ENCODE measurements around the gene WSB1. TPM values are rescaled to one million over a fixed set of nuclear protein-coding genes. Genes with fewer than 3 reads are reported as not detected.
"Not testable (repeated sequence)": the region's sequence is repeated elsewhere in the genome, so short reads cannot be mapped to it uniquely, and the experiment has no call there.

WSB1 gene
- total RNA-seq, 1 donor from 2014 or later, result 256 TPM

- no peaks in the 10 kb centered on the region for H3K36me3 ChIP-seq (ENCODE audit: control insufficient read depth, insufficient read depth, low read length)
- no peak for FAIRE-seq
- no peak for DNase-seq (ENCODE audit: low read depth)
- H3K4me3 ChIP-seq (ENCODE audit: low read depth, low read length), result no peak overlapping the region
- no peaks in the 10 kb centered on the region for H3K27me3 ChIP-seq (ENCODE audit: control insufficient read depth, insufficient read depth, low read length)
- TF ChIP-seq CTCF (IDR thresholded peaks at IDR 0.05; ENCODE audit: insufficient read depth, low read length, severe bottlenecking), result no peak
Measured at GRCh38 chr17:27269974-27270373, 23.9 kb upstream of the WSB1 start.

GRCh38 chr17:27276653-27277156 lies 17.2 kb upstream of the WSB1 start:
- no peaks in the 10 kb centered on the region for H3K36me3 ChIP-seq (ENCODE audit: control insufficient read depth, insufficient read depth, low read length)
- no peak overlapping the region for H3K4me3 ChIP-seq (ENCODE audit: low read depth, low read length)
- DNase-seq (ENCODE audit: low read depth), result no peak
- H3K27me3 ChIP-seq (ENCODE audit: control insufficient read depth, insufficient read depth, low read length), result no peaks in the 10 kb centered on the region
- TF ChIP-seq CTCF (IDR thresholded peaks at IDR 0.05; ENCODE audit: insufficient read depth, low read length, severe bottlenecking), result no peak
- FAIRE-seq, result no peak

- not testable (repeated sequence) for H3K4me3 ChIP-seq (ENCODE audit: low read depth, low read length); DNase-seq (ENCODE audit: low read depth); H3K27me3 ChIP-seq (ENCODE audit: control insufficient read depth, insufficient read depth, low read length); H3K36me3 ChIP-seq (ENCODE audit: control insufficient read depth, insufficient read depth, low read length); FAIRE-seq
Measured at GRCh38 chr17:27279132-27279531, 14.8 kb upstream of the WSB1 start.

GRCh38 chr17:27280527-27280926 lies 13.4 kb upstream of the WSB1 start:
- no peak for TF ChIP-seq CTCF (IDR thresholded peaks at IDR 0.05; ENCODE audit: insufficient read depth, low read length, severe bottlenecking)
- no peak for FAIRE-seq
- Histone ChIP-seq H3K36me3 (ENCODE audit: control insufficient read depth, insufficient read depth, low read length) (no peaks in the 10 kb centered on the region), H3K27me3 (ENCODE audit: control insufficient read depth, insufficient read depth, low read length) (no peaks in the 10 kb centered on the region), H3K4me3 (ENCODE audit: low read depth, low read length) (no peak overlapping the region)
- no peak for DNase-seq (ENCODE audit: low read depth)

- Histone ChIP-seq H3K36me3 (ENCODE audit: control insufficient read depth, insufficient read depth, low read length) (no peaks in the 10 kb centered on the region), H3K4me3 (ENCODE audit: low read depth, low read length) (no peak overlapping the region), H3K27me3 (ENCODE audit: control insufficient read depth, insufficient read depth, low read length) (no peaks in the 10 kb centered on the region)
- FAIRE-seq (no peak), DNase-seq (ENCODE audit: low read depth) (no peak)
- no peak for TF ChIP-seq CTCF (IDR thresholded peaks at IDR 0.05; ENCODE audit: insufficient read depth, low read length, severe bottlenecking)
Measured at GRCh38 chr17:27281438-27281837, 12.5 kb upstream of the WSB1 start.

GRCh38 chr17:27282054-27282551 lies 11.8 kb upstream of the WSB1 start:
- no peak for DNase-seq (ENCODE audit: low read depth)
- no peak for TF ChIP-seq CTCF (IDR thresholded peaks at IDR 0.05; ENCODE audit: insufficient read depth, low read length, severe bottlenecking)
- no peaks in the 10 kb centered on the region for H3K27me3 ChIP-seq (ENCODE audit: control insufficient read depth, insufficient read depth, low read length)
- no peak for FAIRE-seq
- no peaks in the 10 kb centered on the region for H3K36me3 ChIP-seq (ENCODE audit: control insufficient read depth, insufficient read depth, low read length)
- no peak overlapping the region for H3K4me3 ChIP-seq (ENCODE audit: low read depth, low read length)

Measured in bronchial epithelial cell (primary cell).